ENCODE measurements around the gene PSME1. TPM values are rescaled to one million over a fixed set of nuclear protein-coding genes. Genes with fewer than 3 reads are reported as not detected.

PSME1 gene
- total RNA-seq, 1 donor from 2014 or later: 385 TPM

DNA sequence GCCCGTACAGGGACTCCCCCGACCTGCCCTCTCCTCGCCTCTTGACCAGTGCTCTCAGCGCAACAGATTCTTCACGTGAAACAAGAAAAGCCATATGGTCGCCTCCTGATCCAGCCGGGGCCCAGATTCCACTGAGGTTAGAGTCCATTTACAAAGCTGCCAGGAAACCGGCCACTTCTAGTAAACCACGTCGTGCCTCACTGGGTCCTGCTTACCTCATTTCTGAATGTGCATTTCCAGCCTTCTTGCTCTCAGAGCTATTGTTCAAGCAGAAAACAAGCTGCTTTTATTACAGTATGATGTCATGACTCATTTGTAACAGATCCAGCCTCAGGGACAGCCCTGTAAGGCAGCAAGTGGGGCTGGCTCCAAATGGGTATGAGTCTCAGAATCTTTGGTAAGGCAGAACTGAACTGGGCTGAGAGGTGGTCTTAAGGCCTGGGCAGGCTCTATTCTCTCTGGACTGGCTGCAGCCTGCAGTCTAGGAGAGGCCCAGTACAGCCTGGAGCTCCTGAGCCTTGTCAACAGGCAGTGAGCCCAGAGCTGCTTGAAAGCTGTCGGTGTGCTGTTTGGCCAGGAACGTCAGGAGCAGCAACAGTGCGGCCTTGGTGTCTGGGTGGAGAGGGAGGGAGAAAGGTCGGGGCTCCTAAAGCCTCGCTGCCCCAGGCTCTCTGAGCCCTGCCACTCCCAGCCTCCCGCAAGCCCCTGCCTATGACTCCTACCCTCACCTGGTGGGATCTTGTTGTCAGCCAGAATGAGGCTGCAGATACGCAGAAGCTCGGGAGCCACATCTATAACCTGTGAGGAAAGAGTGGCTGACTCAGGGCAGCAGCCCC lies 44.2 kb downstream of the PSME1 start:
- TF ChIP-seq, protein P1, sequence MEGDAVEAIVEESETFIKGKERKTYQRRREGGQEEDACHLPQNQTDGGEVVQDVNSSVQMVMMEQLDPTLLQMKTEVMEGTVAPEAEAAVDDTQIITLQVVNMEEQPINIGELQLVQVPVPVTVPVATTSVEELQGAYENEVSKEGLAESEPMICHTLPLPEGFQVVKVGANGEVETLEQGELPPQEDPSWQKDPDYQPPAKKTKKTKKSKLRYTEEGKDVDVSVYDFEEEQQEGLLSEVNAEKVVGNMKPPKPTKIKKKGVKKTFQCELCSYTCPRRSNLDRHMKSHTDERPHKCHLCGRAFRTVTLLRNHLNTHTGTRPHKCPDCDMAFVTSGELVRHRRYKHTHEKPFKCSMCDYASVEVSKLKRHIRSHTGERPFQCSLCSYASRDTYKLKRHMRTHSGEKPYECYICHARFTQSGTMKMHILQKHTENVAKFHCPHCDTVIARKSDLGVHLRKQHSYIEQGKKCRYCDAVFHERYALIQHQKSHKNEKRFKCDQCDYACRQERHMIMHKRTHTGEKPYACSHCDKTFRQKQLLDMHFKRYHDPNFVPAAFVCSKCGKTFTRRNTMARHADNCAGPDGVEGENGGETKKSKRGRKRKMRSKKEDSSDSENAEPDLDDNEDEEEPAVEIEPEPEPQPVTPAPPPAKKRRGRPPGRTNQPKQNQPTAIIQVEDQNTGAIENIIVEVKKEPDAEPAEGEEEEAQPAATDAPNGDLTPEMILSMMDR (conservative IDR thresholded peaks at IDR 0.05; ENCODE audit: low read depth, low read length): no peak
- no peak overlapping the region for H3K4me3 ChIP-seq (ENCODE audit: low read depth, low read length)
- peak; percentile 97 for DNase-seq (ENCODE audit: low read depth)

DNA sequence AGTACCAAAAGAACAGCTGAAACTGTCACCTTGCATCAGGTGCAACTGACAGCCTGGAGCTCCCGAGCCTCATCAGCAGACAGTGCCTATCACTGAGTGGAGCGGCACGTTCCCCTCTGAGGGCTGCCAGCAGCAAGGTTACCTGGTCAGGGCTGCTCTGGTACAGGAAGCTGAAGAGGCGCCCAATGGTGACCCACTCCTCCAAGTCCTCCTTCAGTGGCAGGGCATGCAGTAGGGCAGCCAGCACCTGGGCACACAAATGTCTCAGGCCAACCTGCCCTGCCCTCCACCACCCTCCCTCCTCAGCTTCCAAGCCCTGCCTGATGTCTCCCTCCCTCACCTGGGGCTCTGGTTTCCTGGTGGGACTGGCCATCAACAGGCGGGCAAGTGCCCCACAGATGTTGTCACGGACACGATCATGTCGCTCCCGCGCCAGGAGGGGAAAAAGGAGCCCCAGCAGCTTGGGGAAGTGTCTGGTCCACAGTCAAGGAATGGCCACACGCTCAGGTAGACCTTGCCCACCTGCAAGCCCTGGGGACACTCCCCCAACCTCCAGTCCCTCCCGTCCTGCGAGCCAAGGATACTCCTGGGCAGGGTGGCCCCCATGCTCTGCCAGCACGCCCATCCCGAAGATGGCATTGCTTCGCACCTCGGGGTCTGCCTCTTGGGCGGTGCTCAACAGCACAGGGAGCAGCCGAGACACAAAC lies 45.5 kb downstream of the PSME1 start:
- TF ChIP-seq, protein P1 (conservative IDR thresholded peaks at IDR 0.05; ENCODE audit: low read depth, low read length): no peak
- H3K4me3 ChIP-seq (ENCODE audit: low read depth, low read length): no peak overlapping the region
- DNase-seq (ENCODE audit: low read depth): no peak

DNA sequence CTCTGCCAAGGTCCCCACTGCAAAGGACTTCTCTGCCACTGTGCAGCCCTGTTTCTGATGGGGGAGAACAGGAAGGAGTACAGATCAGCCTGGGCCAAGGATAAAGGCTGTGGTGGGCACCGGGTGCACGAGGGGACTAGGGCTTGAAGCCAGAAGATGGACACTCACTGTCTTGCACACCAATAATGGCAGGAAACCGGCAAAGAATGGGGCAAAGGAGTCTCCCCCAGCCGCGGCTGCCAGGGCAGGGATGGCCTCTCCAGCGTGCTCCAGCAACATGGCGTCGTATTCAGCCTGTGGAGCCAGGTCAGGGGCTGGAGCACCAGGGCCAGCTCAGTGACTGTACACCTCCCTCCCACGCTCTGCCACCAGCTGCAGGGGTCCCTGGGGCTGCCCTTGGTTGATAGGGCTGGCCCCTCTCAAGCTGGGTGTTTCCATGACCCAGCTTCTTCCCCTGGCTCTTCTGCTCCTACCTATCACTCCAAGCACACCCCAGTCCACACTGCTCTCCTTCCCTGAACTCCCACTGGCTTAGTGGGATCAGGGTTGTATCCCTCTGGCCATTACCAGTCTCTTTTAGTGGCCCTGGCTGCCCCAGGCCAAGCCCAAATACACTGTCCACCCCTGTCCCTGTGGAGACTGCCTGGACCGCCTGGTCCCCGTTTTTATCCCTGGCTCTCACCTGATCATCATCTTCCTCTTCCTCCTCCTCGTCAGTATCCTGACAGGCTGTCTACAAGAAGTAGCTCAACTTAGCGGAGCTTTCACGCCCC lies 46.3 kb downstream of the PSME1 start:
- DNase-seq (ENCODE audit: low read depth): no peak
- H3K4me3 ChIP-seq (ENCODE audit: low read depth, low read length): no peak overlapping the region
- TF ChIP-seq, protein P1 (conservative IDR thresholded peaks at IDR 0.05; ENCODE audit: low read depth, low read length): no peak

DNA sequence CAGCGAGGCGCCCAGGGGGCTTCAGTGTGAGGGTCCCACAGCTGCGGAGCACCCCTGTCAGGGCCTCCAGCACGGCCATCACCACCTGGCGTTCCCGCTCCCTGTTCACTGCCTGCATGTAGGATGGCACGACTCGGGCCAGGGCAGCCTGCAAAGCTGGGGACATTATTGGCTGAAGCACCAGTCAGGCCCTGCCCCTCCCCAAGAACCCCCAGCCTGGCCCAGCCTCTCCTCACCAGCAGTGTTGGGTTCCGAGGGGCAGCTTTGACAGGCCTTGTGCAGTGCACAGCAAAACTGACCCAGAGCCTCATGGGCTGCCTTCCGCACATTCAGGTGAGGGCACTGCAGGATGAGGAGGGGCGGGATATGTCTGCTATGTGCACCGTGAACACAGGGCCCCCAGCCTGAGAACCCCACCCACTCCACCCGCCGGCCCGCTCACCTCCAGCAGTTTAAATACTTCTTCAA lies 47.1 kb downstream of the PSME1 start:
- TF ChIP-seq, protein P1 (conservative IDR thresholded peaks at IDR 0.05; ENCODE audit: low read depth, low read length): no peak
- no peak overlapping the region for H3K4me3 ChIP-seq (ENCODE audit: low read depth, low read length)
- DNase-seq (ENCODE audit: low read depth): no peak

DNA sequence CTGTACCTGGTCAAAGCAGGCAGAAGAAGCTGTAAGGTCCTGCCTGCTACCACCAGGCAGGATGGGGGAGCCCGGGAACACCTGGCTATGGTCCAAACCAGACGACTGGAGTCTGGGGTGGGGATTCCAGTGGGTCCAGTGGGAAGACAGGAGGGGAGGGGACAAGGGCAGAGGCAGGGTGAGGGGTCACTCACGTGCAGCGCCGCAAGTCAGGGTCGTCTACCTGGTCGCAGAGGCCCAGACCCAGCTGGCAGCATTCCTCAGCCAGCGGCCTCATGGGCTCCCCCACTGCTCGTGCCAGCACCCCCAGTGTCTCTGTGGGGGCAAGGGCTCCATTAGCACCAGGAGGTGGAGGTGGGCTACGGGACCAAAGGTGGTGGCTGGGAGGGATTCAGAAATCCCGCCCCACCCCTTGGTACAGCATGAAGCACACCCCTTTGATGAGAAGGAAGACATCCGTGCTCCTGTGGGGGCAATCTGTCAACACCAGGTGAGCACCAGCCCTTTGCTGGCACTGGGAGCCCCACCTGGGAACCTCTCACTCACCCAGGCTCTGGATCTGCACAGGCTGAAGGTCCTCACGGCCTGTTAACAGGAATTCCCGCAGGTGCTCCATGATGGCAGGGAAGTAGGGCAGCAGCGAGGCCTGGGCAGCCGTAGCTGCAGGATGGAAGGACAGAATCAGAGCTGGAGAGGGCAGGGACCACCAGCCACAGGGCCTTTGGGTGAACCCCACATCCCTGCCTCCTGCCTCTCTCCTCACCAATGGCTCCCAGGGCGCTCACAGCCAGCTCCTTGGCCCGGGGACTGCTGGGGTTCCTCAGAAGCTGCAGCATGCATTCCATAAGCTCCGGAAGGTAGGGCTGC lies 48.3 kb downstream of the PSME1 start:
- no peak overlapping the region for H3K4me3 ChIP-seq (ENCODE audit: low read depth, low read length)
- TF ChIP-seq, protein P1 (conservative IDR thresholded peaks at IDR 0.05; ENCODE audit: low read depth, low read length): no peak
- DNase-seq (ENCODE audit: low read depth): no peak

DNA sequence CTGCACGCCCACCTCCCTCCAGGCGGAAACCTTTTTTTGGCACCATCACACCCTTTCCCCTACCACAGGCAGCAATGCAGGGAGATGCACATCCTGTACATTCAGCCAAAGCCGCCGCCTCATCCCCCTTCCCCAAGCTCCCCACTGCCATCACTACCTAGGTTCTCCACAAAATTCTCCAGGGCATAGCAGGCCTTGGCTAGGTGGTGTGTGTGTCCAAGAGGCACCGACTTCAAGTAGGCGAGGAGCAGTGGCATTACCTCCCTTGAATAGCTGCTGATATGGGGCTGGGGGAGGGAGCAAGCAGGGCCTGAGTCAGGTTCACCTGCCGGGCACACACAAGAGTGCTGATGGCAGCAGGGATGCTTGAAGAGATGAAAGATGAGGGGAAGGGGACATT lies 49.0 kb downstream of the PSME1 start:
- no peak overlapping the region for H3K4me3 ChIP-seq (ENCODE audit: low read depth, low read length)
- TF ChIP-seq, protein P1 (conservative IDR thresholded peaks at IDR 0.05; ENCODE audit: low read depth, low read length): no peak
- no peak for DNase-seq (ENCODE audit: low read depth)

Measured in epithelial cell of proximal tubule (primary cell).